HG03520 (cell line): ENCODE results near the gene MAPKAPK2.

Experiments
- ATAC-seq: cut with Tn5 transposase; IDR thresholded peaks from one replicate; pipeline ENCODE4 v1.9.1; 2021; ENCODE audit warnings: mild to moderate bottlenecking, moderate library complexity; ENCODE audit not compliant: unreplicated experiment

MAPKAPK2 gene

DNA sequence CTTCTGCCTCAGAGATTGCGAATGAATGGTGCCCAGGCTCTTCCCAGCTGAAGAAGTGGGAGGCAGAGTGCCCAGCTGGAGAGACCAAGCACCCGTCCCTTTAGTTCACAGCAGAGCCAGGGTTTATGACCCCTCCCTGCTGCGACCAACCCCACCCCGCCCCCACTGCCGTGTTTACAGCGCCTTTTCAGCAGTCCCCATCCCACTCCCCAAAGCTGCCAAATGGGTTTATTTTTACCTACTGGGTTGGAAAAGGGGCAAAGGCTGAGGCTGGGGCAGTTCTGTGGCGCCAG, 25.8 kb upstream of the MAPKAPK2 start:
- ATAC-seq = no peak

DNA sequence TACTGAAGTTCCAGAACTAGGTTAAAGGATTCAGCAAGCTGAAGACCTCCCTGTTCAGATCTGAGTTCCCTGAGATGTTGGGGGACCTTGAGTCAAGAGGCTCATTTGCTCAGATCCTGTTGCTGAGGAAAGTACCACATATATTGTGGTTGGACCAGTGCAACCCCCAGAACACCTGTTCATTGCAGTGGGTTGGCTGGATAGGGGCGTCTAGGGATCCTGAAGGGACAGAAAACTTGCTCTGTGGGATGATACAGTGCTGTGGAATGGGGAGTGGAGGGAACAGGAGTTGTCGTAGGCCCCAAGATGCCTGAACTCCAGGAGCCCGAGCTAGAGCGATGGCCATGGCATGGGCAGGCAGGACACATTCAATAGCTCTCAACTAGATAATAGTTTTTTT, 24.6 kb upstream of the MAPKAPK2 start:
- no peak for ATAC-seq

DNA sequence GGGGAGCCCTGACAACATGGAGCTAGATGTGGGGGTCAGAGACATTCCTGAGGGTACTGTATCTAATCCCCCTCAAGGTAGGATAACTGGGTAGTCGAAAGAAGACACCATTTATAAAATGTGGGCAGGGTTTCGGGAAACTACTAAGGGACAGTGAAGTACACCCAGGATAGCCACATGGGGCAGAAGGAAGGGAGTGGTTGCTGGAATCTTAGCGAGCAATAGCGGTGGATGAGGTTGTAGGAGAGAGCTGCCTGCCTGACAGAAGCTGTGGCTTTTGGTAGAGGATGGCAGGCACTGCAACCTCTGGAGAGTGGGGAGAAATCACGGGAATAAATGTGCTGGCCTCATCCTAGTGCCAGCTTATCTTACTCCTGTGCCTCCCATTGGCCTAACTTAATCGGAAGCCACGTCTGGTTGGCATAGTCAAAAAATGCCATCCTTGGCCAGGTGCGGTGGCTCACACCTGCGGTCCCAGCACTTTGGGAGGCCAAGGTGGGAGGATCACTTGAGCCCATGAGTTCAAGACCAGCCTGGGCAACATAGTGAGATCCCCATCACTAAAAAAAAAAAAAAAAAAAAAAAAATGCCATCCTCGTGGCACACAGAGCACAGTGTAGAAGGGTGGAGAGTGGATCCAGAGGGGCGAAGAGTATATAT, 23.4 kb upstream of the MAPKAPK2 start:
- ATAC-seq = no peak

DNA sequence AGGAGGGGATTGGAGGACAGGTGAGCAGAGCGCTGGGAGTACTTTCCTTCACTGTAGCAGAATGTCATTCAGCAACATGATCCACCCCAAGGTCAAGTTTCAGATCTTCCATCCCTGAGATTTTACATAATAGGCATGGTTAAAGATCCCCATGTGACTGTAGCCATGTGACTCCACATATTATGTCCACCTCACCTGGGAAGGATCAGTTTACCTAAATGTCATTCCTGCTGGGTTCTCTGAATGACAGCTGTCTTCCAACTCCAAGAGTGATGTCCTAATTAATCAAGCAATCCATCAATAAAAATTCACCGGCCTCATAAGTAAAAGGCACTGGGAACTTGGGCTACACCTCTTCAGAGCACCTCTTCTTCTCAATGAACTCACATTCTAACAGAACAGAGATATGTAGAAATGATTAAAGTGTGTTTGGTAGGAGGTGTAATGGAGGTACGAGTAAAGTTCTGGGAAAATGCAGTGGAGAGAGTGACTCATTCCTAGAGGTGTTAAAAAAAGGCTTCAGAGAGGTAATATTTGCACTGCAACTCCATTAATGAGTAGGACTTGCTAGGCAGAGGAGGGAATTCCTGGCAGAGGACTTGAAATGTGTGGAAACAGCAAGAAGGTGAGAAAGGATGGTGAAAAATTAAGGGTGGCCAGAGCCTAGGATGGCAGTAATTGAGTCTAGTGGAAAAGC, 22.2 kb upstream of the MAPKAPK2 start:
- ATAC-seq = no peak

DNA sequence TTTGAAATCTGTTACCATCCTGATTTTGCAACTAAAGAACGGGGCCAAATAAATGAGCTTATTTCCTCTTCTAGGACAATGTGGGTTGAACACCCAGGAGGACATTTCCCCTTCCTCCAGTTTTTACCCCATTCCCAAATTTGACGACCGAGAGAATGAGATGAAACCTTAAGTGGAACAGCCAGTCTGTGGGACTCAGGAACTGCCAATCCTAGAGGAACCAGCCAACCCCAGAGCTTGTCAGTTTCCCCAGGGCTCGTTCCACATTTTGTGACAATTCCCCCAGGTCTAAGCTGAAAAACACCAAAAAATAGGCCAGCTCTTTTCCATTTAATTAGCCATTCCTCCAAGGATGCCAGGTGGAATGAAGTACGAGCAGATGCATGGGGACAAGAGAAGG, 21.3 kb upstream of the MAPKAPK2 start:
- no peak for ATAC-seq

DNA sequence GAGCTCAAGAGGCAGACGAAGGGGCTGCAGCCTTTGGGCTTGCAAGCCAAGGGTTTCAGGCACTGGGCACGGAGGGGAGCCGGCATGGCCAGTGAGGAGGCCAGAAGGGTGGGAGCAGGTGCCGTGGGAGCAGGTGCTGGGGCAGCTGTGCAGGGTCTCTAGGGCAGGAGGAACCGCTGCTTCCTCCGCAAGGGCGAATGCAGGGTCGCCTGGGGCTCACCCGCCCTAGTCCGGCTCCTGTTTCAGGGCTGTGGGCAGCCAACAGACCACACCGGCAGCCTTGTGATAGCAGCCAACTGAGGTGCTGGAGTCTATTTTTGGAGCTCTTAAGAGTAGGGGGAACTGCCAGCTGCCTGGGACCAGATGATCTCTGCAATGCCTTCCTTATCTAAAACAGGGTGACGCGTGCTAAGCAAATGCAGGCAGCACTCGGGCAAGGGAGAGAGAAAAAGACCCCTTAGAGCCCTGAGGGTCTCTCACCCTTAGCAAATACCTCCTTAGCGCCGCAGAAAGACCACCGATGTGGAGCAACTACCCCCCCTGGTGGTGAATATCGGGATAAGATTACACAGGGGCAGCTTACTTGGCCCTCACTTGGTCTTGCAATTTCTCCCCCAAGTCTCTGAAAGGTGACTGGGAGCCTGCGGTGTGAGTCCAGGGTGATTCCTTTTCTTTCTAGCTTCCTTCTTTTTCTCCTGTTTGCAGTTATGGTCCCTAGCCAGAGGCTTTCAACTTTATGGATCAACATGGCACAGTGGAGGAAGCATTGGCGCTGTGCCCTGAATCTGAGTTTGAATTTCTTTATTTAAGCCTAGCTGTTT, 20.7 kb upstream of the MAPKAPK2 start:
- no peak for ATAC-seq

DNA sequence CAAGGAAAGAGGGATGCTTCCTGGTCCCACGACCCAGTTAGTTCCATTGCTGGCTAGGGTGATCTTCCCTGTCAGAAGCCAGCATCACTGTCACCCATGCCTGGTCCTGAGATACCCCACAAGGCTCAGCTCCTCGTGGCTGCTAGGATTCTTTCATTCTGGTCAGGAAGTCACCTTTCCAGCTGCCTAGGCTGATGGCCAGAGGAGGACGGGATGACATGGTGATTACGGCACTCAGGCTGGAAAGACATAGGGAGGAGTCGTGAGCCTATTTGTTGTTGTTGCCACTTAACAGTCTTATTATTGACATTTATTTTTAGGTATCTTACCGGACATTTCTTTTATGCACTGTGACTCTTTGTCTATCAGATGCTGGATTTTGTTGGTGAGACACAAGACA, 20.0 kb upstream of the MAPKAPK2 start:
- no peak for ATAC-seq

DNA sequence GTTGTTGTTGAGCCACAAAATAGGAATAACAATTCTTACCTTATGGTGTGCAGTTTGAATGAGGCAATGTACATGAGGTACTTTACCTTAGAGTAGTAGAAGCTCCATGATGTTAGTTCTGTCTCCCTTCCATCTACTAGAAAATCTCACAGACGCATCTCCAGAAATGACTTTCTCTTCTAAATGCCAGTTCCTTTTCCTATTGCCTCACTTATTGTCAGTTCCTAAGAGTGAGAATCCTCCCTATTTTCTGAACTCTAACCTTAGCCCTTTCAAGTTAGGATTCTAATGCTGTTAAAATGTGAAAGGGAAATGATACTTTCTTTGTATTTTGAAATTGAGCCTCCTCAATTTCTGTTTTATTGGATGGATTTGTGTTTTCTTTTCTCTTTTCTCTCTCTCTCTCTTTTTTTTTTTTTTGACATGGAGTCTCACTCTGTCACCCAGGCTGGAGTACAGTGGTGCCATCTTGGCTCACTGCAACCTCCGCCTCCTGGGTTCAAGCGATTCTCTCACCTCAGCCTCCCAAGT, 18.6 kb upstream of the MAPKAPK2 start:
- ATAC-seq = no peak

DNA sequence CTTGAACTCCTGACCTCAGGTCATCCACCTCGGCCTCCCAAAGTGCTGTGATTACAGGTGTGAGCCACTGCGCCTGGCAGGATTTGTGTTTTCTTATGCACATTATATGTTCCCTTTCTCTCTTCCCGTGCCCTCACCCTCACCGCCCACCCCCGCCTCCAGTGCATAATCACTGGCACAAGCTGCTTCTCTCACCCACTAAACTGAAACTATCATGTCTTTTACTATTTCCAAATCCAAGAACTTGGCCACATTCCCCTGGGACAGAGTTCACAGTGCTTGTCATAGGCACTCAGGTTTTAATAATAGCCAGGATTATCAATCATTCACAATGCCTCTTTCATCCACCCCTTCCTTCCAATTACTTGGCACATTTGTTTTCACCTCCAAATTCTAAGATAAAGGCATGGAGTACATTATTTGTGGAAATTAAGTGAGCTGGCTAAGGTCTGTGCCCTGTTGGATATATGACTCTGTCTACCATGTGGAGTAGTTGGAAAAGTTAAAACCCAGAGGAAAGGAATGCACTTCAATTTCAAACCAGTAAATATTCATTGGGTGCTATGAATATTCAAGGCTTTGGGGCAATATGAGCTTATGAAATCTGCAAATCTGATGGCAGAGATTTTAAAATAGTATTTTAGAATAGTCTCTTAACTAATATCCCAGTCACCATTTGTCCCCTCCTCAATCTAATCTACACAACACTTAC, 17.6 kb upstream of the MAPKAPK2 start:
- no peak for ATAC-seq

DNA sequence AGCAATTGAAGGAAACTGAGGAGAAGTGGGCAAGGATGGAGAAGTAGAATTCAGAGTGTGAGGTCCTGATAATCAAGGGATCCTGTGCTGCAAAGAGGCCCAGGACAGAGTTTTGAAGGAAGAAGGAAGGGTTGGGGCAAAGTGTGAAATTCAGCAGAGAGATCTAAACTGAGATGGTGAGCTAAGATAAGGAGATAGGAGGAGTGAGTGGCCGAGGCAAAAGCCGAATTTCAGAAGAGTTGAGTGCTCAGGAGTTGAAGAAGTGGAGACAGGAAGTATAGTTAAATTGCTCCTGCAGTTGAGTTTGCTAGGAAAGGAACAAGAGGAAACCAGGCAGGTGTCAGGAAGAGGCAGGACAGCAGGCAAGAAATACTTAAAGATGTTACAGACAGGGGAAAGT, 16.4 kb upstream of the MAPKAPK2 start:
- no peak for ATAC-seq

DNA sequence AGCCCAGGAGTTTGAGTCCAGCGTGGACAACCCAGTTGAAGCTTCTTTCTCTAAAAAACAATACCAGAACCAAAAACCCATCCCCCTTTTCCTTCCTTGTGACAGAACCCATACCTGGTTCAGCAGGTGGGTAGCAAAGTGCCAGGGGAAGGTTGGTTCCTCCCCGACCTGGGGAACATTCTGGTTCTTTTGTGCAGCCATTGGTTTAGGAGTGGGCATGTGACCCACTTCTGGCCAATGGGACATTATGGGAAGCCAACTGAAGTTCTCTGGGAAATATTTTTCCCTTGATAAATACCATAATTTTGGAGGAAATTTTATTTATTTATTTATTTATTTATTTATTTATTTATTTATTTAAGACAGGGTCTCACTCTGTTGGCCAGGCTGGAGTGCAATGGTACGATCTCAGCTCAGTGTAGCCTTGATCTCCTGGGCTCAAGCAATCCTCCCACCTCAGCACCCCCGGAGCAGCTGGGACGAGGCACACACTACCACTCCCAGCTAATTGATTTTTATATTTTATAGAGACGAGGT, 15.8 kb upstream of the MAPKAPK2 start:
- ATAC-seq = no peak

DNA sequence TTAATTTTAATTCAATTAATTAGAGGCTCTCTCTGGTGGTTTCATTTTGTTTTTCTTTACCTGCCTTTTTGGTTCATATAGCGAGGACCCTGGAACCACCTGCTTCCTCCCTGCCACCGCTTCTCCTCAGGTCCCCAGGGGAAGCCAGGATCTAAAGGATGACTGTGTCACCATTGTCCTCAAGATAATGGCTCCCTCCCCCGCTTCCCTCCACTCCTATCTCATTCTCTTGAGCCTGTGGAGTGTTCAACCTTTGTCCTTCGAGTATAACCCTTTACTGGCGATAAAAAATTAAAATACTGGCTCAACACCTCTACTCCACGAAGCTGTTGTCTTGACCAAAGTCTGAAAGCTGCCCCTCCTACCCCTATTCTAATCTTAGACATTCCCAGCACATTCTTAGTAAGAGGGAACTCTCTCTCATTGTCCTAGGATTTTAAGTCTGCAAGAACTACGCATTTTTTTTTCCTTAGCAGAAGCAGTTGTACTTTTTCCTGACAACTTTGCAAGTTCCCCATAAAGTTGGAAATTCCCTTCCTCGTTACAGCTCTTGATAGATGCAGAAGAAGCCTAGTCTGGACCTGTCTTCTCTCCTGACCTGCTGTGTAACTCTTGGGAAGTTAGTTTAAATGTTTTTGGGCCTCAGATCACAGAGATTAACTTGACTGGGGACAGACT, 12.6 kb upstream of the MAPKAPK2 start:
- no peak for ATAC-seq

DNA sequence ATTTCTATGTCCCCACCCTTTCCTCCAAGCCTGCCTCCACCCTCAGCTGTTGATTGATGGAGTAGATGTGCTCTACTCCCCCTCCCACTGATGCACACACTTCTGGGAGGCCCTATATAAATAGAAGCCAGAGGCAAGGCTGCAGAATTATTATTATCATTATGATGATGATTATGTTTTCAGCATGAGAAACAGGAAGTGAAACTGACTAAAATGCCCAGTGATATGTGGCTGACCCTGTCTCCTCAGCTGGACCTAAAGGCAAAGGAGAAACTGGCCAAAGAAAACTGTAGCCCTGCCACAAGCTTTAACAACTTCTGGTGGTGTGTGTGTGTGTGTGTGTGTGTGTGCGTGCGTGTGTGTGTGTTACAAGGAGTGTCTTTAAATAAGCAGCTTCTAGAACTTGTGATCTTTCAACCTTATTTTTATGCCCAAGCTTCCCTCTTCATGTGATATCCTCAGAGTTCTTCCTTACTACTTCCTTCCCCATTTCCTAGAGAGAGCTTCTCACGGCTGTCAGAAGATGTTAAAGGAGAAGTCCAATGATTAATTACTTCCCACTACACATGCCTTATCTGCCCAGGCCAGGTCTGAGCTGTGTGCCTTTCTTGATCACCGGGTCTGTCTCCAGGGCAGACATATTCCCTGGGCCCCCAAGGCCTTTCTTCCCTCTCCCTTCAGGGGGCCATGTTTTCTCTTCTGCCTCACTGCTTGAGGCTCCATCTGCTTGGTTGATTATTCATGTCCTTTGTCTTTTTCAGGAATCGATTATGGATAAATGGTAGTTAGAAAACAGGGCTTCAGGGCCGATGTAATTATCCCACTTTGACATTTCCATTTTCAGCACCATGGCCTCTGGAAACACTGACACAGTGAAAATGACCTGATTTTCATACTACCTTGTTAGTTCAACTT, 11.6 kb upstream of the MAPKAPK2 start:
- ATAC-seq = no peak

DNA sequence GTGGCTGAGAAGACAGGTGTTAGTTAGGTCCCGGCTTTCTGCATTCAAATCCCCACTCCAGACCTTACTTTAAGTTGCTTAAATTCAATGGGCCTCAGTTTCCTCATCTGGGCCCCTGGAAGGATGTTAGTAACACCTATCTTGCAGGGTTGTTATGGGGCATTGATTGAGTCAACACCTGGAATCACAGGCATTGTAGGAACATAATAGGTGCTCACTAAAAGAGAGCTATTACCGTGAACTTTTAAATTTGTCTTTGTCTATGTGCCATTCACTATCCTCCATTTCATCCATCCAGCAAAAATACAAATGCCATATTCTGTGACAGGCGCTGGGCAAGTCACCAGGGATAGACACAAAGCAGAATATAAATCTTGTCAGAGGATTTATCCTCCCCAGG, 10.5 kb upstream of the MAPKAPK2 start:
- no peak for ATAC-seq

DNA sequence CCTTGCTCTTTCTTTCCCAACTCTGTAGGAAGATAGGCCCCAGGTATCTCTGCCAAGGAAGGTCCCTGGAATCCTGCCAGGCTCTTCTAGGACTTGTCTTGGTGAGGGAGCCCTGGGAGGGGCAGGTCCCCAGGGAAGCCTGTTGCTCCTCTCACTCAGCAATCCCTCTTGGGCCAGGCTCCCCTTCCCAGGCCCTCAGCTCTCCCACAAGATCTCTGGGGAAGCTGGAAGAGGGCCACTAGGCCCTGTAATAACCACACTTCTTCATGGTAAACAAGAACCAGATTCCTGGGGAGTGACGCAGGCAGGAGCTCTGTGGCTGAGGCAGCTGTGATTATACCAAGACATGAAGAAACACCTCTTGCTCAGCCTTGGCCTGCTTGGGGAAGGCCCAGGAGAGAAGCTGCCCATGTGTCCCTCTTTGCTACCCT, 9.9 kb upstream of the MAPKAPK2 start:
- ATAC-seq = no peak

DNA sequence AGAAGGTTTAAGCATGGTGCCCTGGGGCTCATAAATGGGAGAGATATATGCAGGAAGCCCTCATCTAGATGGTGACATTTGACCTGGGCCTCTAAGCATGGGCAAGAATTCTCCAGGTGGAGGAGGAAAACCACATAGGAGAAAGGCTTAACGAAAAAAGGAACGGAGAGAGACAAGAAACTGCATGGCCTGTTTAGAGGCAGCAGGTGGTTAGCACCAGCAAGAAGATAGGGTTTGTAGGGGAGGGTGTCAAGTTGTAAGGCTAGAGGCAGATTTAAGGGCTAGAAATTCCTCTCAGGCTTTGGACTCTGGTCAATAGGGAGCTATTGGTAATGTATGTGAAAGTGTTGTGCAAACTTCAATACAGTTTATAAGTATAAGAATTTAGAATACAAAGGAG, 8.2 kb upstream of the MAPKAPK2 start:
- no peak for ATAC-seq

DNA sequence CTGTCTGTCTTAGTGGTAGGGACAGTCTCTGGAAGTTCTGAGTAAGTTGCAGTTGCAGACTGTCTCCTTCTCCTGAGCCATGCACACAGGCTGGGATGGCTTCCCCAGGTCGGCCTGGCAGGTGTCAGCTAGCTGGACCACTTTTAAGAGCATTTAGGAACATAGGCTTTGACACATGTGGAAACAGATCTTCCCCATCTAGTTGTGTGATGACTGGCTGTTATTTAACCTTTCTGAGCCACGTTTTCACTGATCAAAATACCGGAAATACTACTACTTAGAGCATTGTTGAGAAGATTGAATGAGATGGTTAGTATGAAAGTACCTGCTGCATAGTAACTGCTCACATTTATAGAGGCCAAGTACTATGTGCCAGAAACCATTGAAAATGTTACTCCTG, 6.2 kb upstream of the MAPKAPK2 start:
- no peak for ATAC-seq

DNA sequence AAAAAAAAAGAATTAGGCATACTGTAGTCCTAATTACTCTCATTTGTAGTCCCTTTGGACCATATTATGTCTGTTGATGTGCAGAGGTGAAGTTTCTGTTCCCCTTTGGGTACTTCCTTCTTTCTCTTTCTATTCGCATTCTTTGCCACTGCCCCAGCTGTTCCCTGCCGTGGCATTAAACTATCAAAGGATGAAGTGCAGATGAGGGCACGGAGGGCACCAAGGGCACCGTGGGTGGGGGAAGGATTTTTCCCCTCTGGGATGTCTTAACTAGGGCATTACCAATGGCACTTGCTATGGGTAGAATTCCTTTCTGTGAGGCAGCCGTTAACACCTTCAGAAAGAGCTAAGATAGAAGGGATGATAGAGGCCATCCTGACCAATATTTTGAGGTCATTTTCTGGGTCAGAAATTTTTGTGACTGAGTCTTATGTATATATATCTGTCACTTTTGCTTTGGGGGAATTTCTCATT, 4.9 kb upstream of the MAPKAPK2 start:
- peak; percentile 69 for ATAC-seq

DNA sequence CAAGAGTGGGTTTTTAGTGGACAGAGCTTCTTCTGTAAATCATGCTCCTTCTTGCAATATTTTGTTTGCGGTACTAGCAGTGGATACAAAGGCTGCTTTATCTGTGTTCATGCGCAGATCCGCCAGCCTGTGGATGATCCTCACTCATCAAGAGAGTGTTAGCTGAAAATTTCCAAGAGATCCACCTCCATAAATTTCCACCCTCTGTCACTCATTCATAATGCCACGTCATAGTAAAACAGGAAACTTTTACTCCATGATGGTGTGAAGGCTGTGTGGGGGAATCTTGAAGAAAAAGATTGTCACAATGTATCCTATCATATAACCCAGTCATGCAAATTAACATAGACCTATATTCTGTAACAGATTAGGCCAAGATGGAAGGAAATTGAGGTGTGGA, 4.4 kb upstream of the MAPKAPK2 start:
- no peak for ATAC-seq
